Subcutaneous adipose tissue (tissue), 4 donors: Measurements from ENCODE around the gene ZBTB20. TPM values are rescaled to one million over a fixed set of nuclear protein-coding genes. Genes with fewer than 3 reads are reported as not detected.

Source experiments
- CTCF ChIP-seq: fragments of 450-650 bp; IDR thresholded peaks from one replicate; pipeline ENCODE4 v1.5.1; 2016; ENCODE audit warnings: low read depth, mild to moderate bottlenecking, control low read depth, antibody characterized with exemption, moderate library complexity
- total RNA-seq, 4 donors: library from RNA; depleted of rRNA; stranded (reverse); fragments of >200 nt; gene quantifications; one replicate each; pipeline ENCODE4 v1.1.0, GENCODE V29; 2016

Gene ZBTB20
- total RNA-seq, 4 donors from 2014 or later: 60.3 to 93.4 (median 69.1) TPM

GRCh38 chr3:115095236-115095635, 51.9 kb downstream of the ZBTB20 start:
- TF ChIP-seq CTCF: no peak

- TF ChIP-seq CTCF: no peak
Observed at GRCh38 chr3:115092220-115092791, 54.8 kb downstream of the ZBTB20 start.

- TF ChIP-seq CTCF: no peak
Observed at GRCh38 chr3:115090712-115091111, 56.4 kb downstream of the ZBTB20 start.

DNA sequence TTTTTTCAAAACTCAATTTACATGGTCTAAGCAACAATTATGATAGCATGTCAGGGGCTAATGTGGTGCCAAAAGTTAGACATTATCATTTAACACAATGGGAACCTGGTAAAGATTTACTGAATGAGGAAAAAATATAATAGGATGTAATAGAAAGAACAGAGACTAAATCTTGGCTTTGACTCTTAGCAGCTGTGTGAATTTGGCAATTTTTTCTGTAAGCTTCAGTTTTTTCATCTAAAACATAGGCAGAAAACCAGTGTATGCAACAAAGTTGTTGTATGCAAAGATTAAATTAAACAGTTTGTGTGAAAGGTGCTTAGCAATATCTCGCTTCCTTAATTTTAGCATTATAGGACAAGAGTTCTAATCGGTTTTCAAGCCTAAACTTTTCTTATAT, 57.6 kb downstream of the ZBTB20 start:
- TF ChIP-seq CTCF: no peak

GRCh38 chr3:115087512-115087911, 59.6 kb downstream of the ZBTB20 start:
- TF ChIP-seq CTCF: no peak

DNA sequence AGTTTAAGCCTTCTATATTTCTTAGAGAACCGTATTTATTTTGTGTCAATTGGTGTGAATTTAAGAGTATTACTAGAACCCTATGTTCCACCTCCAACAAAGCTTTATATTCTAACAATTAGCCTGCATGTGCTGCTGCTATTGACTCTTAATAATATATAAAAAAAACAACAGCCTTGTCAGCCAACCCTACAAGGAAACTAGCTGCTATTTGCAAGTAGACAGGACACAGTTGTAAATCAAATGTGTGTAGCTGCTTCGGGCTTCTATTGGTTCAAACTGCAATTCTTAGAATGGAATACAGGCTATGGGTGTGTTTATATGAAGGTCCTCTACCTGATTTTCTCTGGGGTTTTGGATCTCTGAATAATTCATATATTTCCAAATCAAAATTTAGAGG, 60.7 kb downstream of the ZBTB20 start:
- no peak for TF ChIP-seq CTCF

- no peak for TF ChIP-seq CTCF
Observed at GRCh38 chr3:115085197-115085865, 61.8 kb downstream of the ZBTB20 start.
